ENCODE measurements around the gene EFCAB5. TPM values are rescaled to one million over a fixed set of nuclear protein-coding genes. Genes with fewer than 3 reads are reported as not detected.
"Not testable (repeated sequence)": the region's sequence is repeated elsewhere in the genome, so short reads cannot be mapped to it uniquely, and the experiment has no call there.

The EFCAB5 gene
- total and polyA plus RNA-seq, 12 donors: 0.06 to 0.52 (median 0.15) TPM; not detected in 8

DNA sequence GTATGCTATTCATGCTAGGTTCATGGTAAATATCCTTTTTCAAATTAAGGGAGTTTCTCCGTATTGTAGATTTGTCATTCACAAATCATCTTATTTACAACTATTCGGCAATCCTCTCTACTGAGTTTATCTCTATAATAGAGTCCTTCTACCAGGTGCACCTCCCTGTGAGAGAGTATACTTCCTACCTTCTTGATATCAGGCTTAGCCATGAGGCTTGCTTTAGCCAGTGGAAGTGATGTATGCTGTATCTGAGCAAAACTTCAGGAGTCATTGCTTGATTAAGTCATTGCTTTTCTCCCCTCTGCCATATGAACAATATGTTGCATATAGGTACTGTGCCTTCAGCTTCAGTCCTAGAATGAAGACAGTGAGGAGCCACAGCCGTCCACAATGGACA lies 195.7 kb downstream of the EFCAB5 start:
- intact Hi-C loops (cut with DNase I): no loop called here
- Histone ChIP-seq H3K27ac (no peak overlapping the region), H3K36me3 (peaks cover 0 to 44% (median 0%) of the 10 kb centered on the region in 9 donors), H3K4me3 (no peak overlapping the region), H3K4me1 (peaks cover 0 to 31% (median 13%) of the 10 kb centered on the region in 9 donors), H3K9me3 (no peaks in the 10 kb centered on the region), H3K27me3 (no peaks in the 10 kb centered on the region)
- WGBS, 2 donors: 83 to 92% methylated on average over 3 of the region's 3 CpGs
- ATAC-seq (no peak), DNase-seq (no peak)
- no peak for TF ChIP-seq CTCF (IDR thresholded peaks at IDR 0.05)

DNA sequence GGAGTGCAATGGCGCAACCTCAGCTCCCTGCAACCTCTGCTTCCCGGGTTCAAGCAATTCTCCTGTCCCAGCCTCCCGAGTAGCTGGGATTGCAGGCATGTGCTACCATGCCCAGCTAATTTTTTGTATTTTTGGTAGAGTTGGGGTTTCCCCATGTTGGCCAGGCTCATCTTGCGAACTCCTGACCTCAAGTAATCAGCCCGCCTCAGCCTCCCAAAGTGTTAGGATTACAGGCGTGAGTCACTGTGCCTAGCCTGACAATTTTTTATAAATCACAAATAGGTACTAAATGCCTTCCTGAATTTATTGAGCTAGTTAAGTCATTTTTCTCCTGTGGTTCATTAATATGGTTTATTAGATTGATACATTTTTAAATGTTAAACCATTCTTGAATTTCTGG lies 206.4 kb downstream of the EFCAB5 start:
- H3K27ac ChIP-seq; H3K27me3 ChIP-seq; H3K4me3 ChIP-seq; ATAC-seq; H3K9me3 ChIP-seq; intact Hi-C loops (cut with DNase I); DNase-seq: not testable (repeated sequence)
- 97 to 100% methylated on average over 6 of the region's 6 CpGs for WGBS, 2 donors
- Histone ChIP-seq H3K4me1 (peaks cover 0 to 15% (median 0%) of the 10 kb centered on the region in 9 donors), H3K36me3 (peaks cover 0 to 27% (median 0%) of the 10 kb centered on the region in 9 donors)

- WGBS, 2 donors: 97% methylated on average over 1 of the region's 1 CpG
- H3K9me3 ChIP-seq: no peaks in the 10 kb centered on the region
- no peak for ATAC-seq
- TF ChIP-seq CTCF (IDR thresholded peaks at IDR 0.05): no peak
- H3K36me3 ChIP-seq: peaks cover 0 to 28% (median 0%) of the 10 kb centered on the region in 9 donors
- H3K27ac ChIP-seq: no peak overlapping the region
- DNase-seq: no peak
- no peaks in the 10 kb centered on the region for H3K27me3 ChIP-seq
- intact Hi-C loops (cut with DNase I): no loop called here
- peaks cover 0 to 10% (median 0%) of the 10 kb centered on the region in 9 donors for H3K4me1 ChIP-seq
- H3K4me3 ChIP-seq: no peak overlapping the region
These were observed 206.9 kb downstream of the EFCAB5 start for GRCh38 chr17:30148376-30148775.

DNA sequence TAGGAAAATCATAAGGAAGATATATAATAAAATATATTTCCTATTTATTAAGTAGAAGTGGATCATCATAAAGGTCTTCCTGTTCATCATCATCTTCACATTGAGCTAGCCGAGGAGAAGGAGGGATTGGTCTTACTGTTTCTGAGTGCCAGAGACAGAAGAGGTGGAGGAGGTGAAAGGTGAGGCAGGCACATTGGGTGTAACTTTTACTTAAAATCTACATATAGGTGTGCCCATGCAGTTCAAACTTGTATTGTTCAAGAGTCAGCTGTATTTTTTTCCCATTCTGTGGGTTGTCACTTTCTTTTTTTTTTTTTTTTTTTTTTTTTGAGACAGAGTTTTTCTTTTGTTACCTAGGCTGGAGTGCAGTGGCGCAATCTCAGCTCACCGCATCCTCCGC lies 210.0 kb downstream of the EFCAB5 start:
- H3K9me3 ChIP-seq: no peaks in the 10 kb centered on the region
- ATAC-seq (no peak), DNase-seq (no peak)
- no peak overlapping the region for H3K4me3 ChIP-seq
- peaks cover 0 to 38% (median 0%) of the 10 kb centered on the region in 9 donors for H3K36me3 ChIP-seq
- no peaks in the 10 kb centered on the region for H3K27me3 ChIP-seq
- intact Hi-C loops (cut with DNase I): no loop called here
- H3K27ac ChIP-seq: no peak overlapping the region
- WGBS, 2 donors: 97% methylated on average over 4 of the region's 4 CpGs
- peaks cover 0 to 8% (median 0%) of the 10 kb centered on the region in 9 donors for H3K4me1 ChIP-seq
- TF ChIP-seq CTCF (IDR thresholded peaks at IDR 0.05): no peak

DNA sequence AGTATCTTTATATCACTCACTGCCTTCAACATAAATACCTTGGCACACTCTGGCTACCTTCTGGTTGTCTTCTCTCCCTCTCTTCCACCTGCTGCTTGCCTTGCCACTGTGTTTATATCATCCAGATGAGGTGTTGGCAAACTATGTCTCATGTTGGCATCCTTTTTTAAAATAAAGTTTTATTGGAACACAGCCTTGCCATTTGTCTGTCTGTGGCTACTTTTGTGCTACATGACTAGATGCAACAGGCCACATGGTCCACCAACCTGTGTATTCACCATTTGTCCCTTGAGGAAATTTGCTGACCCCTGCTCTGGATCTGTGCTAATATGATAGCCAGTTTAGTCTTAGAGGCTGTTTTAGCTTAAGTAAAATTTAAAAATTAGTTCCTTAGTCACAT lies 212.0 kb downstream of the EFCAB5 start:
- no peaks in the 10 kb centered on the region for H3K27me3 ChIP-seq
- H3K9me3 ChIP-seq: peaks cover 0 to 4% (median 0%) of the 10 kb centered on the region in 11 donors
- ATAC-seq: no peak
- no peak for TF ChIP-seq CTCF (IDR thresholded peaks at IDR 0.05)
- intact Hi-C loops (cut with DNase I): no loop called here
- no peak overlapping the region for H3K4me3 ChIP-seq
- DNase-seq: no peak
- H3K4me1 ChIP-seq: peaks cover 0 to 3% (median 0%) of the 10 kb centered on the region in 9 donors
- H3K36me3 ChIP-seq: peaks cover 0 to 54% (median 2%) of the 10 kb centered on the region in 9 donors
- H3K27ac ChIP-seq: no peak overlapping the region
